ENCODE data around the gene FILIP1.
A peak's percentile ranks its signal among the peaks of the same experiment; 100 is the strongest.

FILIP1 gene

GRCh38 chr6:75493400-75494064 lies at the start of gene FILIP1:
Gene FILIP1, minus strand, starts transcription at chr6:75493800. Its CDS starts 78,828 bp downstream, at chr6:75414972.
- DNase-seq (ENCODE audit: low spot score), result peak; percentile 5

GRCh38 chr6:75543311-75543710 lies 49.7 kb upstream of the FILIP1 start:
- no peak for DNase-seq (ENCODE audit: low spot score)

- DNase-seq (ENCODE audit: low spot score), result no peak
These were observed 45.5 kb upstream of the FILIP1 start for GRCh38 chr6:75539136-75539535.

- DNase-seq (ENCODE audit: low spot score), result no peak
These were observed 38.9 kb upstream of the FILIP1 start for GRCh38 chr6:75532521-75532920.

- no peak for DNase-seq (ENCODE audit: low spot score)
These were observed 37.6 kb upstream of the FILIP1 start for GRCh38 chr6:75531174-75531573.

- DNase-seq (ENCODE audit: low spot score), result no peak
These were observed 37.1 kb upstream of the FILIP1 start for GRCh38 chr6:75530696-75531095.

GRCh38 chr6:75528423-75528822 lies 34.8 kb upstream of the FILIP1 start:
- DNase-seq (ENCODE audit: low spot score), result no peak

- DNase-seq (ENCODE audit: low spot score), result peak; percentile 56
These were observed 33.0 kb upstream of the FILIP1 start for GRCh38 chr6:75526502-75527127.

- no peak for DNase-seq (ENCODE audit: low spot score)
These were observed 32.1 kb upstream of the FILIP1 start for GRCh38 chr6:75525682-75526081.

- DNase-seq (ENCODE audit: low spot score), result no peak
These were observed 30.8 kb upstream of the FILIP1 start for GRCh38 chr6:75524322-75524972.

GRCh38 chr6:75516757-75517156 lies 23.2 kb upstream of the FILIP1 start:
- DNase-seq (ENCODE audit: low spot score), result no peak

GRCh38 chr6:75512591-75512990 lies 19.0 kb upstream of the FILIP1 start:
- DNase-seq (ENCODE audit: low spot score), result no peak

GRCh38 chr6:75505424-75505823 lies 11.8 kb upstream of the FILIP1 start:
- no peak for DNase-seq (ENCODE audit: low spot score)

- no peak for DNase-seq (ENCODE audit: low spot score)
These were observed 11.0 kb upstream of the FILIP1 start for GRCh38 chr6:75504465-75505222.

- no peak for DNase-seq (ENCODE audit: low spot score)
These were observed 9.7 kb upstream of the FILIP1 start for GRCh38 chr6:75503291-75503690.

- DNase-seq (ENCODE audit: low spot score), result no peak
These were observed 9.3 kb upstream of the FILIP1 start for GRCh38 chr6:75502884-75503283.

- no peak for DNase-seq (ENCODE audit: low spot score)
These were observed 8.2 kb upstream of the FILIP1 start for GRCh38 chr6:75501756-75502155.

GRCh38 chr6:75499640-75500039 lies 6.0 kb upstream of the FILIP1 start:
- no peak for DNase-seq (ENCODE audit: low spot score)

GRCh38 chr6:75498862-75499261 lies 5.3 kb upstream of the FILIP1 start:
- DNase-seq (ENCODE audit: low spot score), result no peak

- DNase-seq (ENCODE audit: low spot score), result no peak
These were observed 4.4 kb upstream of the FILIP1 start for GRCh38 chr6:75497994-75498393.

GRCh38 chr6:75495011-75495410 lies 1.4 kb upstream of the FILIP1 start:
- no peak for DNase-seq (ENCODE audit: low spot score)

GRCh38 chr6:75494290-75494689 lies 690 bp upstream of the FILIP1 start:
- no peak for DNase-seq (ENCODE audit: low spot score)
